Measurements from ENCODE around the gene XBP1.

DNA sequence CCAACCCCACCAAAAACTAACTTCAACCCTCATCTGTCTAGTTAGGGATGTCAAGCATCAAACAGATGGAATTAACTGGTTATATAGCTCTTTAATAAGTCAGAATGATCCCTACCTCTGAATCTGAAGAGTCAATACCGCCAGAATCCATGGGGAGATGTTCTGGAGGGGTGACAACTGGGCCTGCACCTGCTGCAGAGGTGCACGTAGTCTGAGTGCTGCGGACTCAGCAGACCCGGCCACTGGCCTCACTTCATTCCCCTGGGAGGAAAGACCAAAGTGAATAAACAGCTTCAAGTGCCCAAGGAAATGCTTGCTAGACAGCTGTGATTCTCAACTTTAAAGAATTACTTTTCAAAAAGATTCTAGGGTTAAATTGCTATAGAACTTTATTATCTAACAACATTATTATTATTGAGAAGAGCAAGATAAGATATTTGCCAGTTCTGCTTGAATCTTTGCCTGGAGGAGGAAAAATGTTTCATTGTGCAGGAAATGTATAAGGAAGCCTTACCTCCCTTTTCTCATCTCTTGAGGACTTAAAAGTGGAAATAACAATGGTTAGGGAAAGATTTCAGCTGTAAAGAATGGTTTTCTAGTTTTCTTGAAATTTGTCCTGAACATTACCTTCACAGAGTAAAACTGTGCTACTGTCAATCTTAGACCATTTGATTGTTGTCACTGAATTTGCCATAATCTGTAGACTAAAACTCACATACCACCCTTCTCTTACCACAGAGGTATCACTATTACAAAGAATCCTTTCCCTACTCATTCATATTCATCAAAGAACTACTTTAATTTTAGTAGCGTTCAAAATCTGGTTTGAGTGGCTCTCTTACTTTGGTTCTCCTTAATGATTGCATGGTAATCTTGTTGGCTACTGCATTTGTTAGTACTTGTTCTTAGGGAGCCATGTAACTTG is 4.2 kb downstream of the XBP1 start:
- peak; percentile 20 for TF ChIP-seq POLR2A (IDR thresholded peaks at IDR 0.05; ENCODE audit: low read length)
- no peak for TF ChIP-seq GATA1 (IDR thresholded peaks at IDR 0.05; ENCODE audit: low read depth, low read length)

Measured in erythroblast (primary cell).